NCI-H2081 (cell line): ENCODE data around the gene RUSF1.
A peak's percentile ranks its signal among the peaks of the same experiment; 100 is the strongest.

Experiments
- DNase-seq, 2 experiments: peaks; one replicate each; lab custom pipeline; 2025; lab: John Stamatoyannopoulos, UW

Gene RUSF1

DNA sequence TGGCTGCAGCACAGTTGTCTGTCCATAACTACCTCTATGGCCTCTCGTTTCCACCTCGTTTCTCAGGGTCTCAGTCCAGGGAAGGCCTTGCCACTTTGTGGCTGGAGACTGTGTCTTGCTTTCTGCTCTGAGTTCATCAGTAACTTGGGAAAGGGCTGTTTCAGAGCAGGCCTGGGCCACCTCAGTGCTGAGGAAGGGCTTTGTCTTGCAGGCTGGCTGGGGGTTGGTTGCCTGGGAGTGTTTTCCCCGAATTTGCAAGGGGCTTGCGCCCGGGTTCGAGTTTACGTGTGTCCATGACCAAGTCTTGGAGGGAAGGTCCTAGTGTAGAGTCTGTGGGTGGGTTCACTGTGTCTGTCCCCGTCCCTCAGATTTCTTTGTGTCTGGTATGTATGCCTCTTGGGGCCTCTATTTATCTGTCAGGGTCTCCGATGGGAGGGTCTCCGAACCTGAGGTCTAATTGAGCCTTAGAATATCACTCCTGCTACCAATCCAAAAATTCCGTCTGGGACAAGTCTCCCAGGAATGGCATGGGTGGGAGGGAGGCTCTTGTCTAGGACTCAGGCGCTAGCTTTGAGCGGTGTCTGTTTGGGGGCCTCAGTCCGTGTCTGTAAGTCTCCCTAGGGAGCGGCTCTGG, 36.8 kb downstream of the RUSF1 start:
- no peak for DNase-seq

DNA sequence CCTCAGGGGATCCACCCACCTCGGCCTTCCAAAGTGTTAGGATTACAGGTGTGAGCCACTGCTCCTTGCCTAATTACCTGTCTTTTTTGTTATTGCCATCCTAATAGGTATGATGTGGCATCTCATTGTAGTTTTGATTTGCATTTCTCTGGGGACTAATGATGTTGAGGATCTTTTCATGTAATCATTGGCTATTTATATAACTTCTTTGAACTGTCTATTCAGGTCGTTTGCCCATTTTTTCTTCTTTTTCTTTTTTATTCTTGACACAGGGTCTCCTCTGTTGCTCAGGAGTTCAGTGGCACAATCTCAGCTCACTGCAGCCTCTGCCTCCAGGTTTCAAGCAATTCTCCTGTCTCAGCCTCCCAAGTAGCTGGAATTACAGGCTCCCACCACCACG, 37.6 kb downstream of the RUSF1 start:
- DNase-seq = no peak

DNA sequence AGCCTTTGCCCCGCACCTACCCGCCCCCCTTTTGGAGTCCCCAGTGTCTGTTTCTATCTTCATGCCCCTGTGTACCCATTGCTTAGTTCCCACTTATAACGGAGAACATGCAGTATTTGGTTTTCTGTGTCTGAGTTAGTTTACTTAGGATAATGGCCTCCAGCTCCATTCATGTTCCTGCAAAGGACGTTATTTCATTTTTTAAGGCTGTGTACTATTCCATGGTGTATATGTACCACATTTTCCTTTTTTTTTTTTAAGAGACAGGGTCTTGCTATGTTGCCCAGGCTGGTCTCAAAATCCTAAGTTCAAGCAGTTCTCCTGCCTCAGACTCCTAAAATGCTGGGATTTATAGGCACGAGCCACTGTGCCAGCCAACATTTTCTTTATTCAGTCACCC, 40.3 kb downstream of the RUSF1 start:
- no peak for DNase-seq

DNA sequence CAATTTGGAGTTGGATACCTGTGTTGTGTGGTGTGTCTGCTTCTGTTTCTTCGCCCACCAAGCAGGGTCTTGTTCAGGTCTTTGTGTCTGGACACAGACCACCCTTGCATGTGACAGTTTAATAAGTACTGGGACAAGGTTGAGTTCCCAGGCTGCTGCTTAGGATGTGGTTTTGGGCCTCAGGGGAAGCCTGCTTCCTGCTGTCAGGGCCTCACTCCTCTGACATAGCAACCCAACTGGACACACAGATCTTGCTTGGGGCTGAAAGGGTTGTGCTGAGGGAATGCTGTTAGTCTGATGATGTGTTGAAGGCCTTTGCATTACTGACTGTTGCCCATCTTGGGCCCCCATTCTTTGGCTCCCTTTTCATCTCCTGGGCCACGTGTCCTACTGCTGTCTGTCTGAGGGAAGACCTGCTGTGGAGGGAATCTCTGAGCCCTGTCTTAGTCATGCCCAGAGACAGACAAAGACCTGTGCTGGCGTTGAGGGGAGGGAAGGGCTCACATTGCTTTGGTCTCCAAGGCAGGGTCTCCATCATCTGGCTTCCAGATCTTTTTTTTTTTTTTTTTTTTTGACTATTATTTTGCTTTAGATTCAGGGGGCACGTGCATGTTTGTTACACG, 40.9 kb downstream of the RUSF1 start:
- no peak for DNase-seq

DNA sequence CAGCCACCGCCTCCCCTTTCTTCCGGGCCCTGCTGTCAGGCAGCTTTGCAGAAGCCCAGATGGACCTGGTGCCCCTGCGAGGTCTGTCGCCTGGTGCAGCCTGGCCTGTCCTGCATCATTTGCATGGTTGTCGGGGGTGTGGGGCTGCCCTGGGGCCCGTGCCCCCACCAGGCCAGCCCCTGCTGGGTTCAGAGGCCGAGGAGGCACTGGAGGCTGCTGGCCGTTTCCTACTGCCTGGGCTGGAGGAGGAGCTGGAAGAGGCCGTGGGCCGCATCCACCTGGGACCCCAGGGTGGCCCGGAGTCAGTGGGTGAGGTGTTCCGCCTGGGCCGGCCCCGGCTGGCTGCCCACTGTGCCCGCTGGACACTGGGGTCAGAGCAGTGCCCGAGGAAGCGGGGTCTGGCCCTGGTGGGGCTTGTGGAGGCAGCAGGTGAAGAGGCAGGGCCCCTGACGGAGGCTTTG, 41.8 kb downstream of the RUSF1 start:
- DNase-seq = no peak

DNA sequence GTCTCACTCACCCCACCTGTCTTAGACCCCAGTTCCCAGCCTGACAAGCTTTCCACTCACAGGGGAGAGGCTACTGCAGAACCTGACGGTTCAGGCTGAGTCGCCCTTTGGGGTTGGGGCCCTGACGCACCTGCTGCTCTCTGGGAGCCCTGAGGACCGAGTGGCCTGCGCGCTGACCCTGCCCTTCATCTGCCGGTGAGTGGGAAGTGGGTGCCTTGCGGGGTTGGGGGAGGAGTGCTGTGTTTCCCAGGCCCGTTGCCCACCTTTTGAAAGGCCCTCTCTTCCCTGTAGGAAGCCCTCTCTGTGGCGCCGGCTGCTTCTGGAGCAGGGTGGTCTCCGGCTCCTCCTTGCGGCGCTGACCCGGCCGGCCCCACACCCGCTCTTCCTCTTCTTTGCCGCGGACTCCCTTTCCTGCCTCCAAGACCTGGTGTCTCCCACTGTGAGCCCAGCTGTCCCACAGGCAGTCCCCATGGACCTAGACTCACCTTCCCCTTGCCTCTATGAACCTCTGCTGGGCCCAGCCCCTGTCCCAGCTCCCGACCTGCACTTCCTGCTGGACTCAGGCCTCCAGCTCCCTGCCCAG, 42.3 kb downstream of the RUSF1 start:
- no peak for DNase-seq

DNA sequence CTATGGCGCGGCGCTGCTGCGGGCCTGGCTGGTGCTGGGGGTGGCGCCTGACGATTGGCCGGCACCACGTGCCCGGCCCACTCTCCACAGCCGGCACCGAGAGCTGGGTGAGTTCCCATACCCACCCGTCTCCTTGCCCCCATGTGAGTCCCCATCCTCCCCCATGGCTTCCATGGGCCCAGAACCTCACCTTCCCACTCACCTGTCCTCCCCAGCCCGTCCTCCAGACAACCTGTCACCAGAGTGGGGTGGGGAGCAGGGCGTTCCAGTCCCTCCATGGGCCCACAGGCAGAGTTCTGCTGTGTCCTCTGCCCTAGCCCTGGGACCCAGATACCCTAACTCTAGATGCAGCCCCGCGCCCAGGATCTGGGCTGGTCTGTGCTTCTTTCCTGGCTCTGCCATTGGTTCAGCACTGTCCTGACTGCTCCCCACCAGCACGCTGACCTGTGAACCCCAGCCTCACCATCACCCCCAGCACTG, 43.4 kb downstream of the RUSF1 start:
- no peak for DNase-seq

DNA sequence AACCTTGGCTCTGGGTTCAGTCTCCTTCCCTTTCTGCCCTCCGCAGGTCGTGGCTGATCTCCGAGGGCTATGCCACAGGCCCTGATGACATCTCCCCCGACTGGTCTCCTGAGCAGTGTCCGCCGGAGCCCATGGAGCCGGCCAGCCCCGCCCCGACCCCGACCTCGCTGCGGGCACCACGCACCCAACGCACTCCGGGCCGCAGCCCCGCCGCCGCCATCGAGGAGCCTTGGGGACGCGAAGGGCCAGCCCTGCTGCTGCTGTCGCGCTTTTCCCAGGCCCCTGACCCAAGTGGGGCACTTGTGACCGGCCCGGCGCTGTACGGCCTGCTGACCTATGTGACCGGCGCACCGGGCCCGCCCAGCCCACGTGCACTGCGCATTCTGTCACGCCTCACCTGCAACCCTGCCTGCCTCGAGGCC, 43.8 kb downstream of the RUSF1 start:
- DNase-seq = no peak

DNA sequence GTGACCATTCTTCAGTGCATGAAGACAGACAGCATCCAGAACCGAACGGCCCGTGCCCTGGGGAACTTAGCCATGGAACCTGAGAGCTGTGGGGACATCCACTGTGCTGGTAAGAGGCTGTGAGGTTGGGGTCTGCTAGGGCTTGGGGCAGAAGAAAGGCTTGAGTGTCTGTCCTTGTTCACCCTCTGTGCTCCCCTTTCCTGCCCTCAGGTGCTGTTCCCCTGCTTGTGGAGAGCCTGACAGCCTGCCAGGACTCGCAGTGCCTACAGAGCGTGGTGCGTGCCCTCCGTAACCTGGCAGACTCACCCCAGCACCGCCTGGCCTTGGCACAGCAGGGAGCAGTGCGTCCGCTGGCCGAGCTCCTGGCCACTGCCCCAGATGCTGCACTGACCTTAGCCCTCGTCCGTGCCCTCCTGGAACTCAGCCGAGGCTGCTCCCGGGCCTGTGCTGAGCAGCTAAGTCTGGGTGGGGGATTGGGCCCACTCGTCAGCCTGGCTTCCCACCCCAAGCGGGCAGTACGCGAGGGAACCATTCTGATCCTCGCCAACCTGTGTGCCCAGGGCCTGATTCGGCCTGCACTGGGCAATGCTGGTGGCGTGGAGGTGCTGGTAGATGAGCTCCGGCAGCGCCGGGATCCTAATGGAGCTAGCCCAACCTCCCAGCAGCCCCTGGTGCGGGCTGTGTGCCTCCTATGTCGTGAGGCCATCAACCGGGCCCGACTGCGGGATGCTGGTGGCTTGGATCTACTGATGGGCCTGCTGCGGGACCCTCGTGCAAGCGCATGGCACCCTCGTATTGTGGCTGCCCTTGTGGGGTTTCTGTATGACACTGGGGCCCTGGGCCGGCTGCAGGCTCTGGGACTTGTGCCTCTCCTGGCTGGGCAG, 46.0 kb downstream of the RUSF1 start:
- no peak for DNase-seq

DNA sequence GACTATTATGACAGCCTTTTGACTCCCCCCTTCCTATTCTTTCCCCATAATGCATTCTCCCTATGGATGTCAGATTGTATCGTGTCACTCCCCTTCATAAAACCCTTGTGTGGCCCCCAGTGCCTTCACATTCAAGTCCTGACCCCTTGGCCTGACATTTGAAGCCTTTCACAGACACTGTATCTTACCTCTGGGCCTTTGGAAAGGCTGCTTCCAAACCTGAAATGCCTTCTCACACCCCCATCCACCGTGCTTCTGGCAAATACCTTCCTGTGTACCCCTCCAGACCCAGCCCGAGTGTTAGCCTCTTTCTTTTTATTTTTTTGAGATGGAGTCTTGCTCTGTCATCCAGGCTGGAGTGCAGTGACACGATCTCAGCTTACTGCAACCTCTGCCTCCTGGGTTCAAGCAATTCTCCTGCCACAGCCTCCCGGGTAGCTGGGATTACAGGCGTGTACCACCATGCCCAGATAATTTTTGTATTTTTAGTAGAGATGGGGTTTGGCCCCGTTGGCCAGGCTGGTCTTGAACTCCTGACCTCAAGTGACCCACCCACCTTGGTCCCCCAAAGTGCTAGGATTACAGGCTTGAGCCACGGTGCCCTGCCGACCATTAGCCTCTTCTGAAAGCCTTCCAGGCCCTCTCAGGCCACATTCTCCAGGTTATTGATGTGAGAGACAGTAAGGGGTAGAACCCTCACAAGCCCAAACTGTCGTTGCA, 46.8 kb downstream of the RUSF1 start:
- DNase-seq = no peak

DNA sequence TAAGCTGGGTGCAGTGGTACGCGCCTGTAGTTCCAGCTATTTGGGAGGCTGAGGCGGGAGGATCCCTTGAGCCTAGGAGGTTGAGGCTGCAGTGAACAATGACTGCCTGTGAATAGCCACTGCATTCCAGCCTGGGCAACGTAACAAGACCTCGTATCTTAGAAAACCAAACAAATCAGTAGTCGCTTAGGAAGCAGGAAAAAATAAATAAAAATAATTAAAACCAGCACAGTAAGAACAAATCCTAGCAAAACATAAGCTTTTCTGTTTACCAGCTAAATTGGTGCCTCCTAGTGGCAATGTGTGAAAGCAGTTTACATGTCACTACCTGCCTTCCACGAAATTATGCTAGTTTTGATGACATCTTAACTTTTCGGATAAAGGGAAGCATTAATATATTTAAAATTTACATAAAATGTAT, 47.6 kb downstream of the RUSF1 start:
- DNase-seq = peak in 1 of 2 experiments; percentile 11

DNA sequence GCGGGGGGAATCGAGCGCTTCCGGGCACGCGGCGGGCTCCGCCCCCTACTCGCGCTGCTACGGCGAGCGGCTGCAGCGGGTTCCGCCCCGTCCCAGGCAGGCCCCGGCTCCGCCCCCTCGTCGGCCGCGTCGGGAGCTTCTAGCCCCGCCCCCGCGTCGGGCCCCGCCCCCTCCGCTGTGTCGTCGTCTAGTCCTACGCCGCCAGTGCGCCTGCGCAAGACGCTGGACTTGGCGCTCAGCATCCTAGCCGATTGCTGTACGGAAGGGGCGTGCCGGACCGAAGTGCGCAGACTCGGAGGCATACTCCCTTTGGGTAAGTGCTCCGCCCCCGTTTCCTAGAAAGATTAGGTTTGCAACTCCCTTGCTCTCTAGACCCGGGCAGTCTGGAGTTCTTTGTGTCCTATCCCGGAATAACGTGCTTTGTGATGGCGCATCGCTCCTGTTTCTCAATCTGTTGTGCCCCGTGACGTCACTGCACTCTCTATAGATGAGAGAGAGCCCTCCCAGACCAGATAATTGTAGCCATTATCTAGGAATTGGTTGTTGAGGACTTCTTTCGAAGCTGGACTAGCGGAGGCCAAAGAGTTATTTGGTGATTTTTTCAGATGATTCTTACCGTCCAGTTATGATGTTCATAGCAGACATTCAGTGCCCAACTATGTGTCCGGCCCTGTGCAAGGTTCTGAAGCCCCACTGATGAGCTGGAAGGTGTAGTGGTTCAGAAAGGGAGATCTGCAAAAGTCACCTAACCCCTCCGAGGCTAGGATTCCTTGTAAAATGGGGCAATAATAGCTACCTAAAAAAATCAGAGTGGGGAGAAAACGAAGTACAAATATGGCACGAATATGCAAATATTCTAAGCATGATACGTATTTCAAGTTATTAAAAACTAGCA, 48.3 kb downstream of the RUSF1 start:
- DNase-seq = peak; percentile 96 to 97

DNA sequence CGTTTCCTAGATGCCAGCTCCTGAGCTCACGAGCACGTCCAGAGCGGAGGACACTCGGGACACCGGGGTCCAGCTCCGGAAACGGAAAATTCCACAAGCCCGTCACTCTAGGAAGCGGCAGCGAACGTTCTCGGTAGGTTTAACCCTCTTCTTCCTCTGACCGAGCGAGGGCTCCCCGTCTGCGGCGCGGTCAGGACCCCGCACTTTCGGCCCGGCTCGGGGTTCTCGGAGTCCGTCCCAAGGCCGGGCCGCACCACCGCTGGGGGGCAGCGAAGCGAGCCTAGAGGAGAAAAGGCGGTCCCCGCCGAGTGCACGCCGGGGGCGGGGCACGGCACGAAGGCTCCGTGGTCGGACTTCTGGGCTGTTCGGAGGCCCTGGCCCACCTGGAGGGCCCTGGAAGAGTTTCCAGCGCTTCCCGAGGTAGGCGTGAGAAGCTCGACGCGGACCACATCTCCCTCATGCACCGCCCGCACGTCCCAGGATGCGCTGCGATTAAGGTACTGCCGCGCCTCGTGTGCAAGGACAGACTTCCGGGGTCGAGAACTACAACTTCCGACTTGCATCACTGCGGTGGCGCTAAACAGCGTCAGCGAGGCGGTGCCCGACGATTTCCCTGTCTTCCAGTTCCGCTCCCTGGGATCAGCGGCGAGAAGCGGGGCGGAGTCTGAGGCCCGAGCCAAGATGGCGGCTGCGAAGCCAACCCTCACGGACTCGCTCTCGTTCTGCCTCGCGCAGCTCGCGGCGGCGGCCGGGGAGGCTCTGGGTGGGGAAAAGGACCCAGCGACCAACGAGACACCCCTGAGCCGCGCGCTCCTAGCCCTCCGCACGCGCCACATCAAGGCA, 49.1 kb downstream of the RUSF1 start, which contains the start of gene ARMC5:
ARMC5 (plus strand) TSS at position 658 of the 843 bp plus-strand sequence; CDS start at position 682, 24 bp downstream.
- DNase-seq = peak; percentile 89 to 94

DNA sequence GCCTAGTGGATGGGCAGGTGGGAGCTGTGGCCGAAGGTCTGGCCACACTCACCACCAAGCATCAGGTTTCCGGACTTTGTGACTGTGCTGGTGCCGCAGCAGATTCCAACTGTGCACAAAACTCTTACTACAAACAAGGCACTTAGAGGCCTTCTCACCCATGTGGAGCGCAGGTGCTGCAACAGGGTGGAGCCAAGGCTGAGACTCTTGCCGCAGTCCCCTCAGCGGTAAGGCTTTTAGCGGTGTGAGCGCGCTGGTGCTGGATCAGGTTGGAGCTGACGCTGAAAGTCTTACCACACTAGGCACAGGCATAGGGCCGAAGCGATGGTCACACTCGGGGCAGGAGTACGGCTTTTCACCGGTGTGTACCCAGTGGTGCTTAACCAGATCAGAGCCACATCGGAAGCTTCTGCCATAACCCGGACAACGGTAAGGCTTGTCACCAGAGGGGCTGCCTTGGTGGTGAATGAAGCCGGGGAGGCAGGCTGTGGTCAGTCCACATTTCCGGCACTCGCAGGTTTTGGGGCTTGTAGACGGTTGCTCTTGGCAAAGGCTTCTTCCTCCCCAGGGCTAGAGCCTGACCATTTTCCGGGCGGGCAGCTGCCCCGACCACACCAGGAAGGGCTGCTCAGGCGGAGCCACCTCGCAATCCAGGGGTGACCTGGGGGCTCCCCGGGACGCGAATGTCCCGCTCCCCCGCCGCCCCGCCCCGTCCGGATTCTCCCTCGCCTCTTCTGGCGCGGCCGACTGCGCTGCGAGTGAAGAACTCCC, 49.9 kb downstream of the RUSF1 start:
- peak in 1 of 2 experiments; percentile 38 for DNase-seq

DNA sequence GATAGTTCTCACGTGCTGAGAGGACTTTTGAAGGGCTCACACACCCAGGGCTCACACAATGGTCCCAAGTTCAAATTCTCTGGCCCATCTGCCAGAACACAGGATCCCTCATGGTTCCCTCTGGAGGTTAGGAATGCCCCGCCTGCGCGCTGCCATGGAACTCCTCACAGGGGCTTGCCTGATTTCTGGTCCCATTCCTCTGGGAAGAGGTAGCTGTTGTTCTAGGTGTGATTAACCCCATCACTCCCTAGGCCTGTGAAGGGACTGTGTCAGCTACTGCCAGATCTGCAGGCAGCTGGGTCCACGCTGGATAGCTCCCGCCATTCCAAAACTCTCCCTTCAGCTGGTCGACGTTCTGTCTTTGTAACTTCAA, 51.2 kb downstream of the RUSF1 start:
- no peak for DNase-seq

DNA sequence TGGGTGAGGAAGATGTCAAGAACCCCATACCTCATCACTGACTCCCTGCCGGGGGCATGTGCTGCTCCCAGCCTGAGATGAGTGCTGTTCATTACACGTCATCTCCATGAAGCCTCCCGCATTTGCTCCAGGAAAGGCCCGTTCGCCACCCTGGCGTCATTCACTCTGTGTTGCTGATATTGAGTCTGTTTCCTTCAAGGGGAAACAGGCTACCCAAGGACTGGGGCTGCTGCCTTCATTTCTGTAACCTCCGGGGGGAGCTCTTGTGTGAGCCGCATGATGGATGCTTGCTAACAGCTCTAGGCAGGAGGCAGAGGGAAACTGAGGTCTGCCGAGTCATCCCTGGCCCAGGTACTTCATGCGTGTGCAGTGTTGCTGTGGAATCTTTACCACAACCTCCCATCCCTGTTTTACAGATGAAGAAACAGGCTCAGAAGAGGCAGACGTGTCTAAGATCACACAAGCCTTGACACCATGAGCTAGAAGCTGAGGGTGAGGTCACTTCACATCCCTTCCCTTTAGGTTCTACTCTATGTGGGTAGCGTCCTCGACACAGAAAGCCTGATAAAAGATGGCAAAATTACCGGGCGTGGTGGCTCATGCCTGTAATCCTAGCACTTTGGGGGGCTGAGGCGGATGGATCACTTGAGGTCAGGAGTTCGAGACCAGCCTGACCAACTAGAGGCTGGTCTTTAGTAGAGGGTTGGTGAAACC, 52.4 kb downstream of the RUSF1 start:
- DNase-seq = peak in 1 of 2 experiments; percentile 1

DNA sequence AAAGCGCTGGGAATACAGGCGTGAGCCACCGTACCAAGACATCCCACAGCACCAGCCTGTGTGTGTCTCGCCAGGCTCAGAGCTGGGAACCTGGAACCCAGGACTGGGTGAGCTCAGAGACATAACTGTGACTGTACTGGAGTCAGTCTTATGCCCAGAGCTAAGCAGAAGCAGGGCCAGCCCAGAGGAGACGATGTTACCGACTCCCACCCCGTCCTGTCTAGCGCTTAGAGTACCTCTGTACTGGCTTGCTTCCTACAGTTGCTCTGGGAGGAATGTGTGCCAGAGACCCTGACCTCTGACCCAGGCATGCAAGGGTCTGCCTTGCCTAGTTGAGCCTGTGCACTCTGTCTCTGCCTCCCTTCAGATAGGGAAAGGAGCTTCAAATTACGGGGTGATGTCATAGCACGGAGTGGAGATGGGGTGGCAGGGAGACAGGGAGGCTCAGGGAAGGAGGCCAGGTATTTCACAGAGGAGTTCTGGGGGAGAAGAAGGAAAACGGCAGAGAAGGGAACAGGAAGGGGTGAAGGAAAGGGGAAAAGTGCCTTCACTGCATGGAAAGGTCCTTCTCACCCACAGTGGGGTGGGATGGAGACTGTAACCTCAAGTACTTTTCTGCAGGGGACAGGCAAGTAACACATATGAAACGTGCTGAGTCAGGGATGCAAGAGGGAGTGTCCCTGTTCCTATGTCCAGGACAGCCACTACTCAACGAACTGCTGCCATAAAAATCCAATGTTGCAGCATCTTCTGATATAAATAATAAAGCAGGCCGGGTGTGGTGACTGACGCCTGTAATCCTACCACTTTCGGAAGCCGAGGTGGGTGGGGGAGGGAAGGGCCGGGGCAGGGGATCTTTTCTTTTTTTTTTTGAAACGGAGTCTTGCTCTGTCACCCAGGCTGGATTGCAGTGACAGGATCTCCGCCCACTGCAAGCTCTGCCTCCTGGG, 54.7 kb downstream of the RUSF1 start:
- DNase-seq = no peak
